SK-N-SH (cell line): Measurements from ENCODE around the gene CIB4.

Source experiments
- CHD2 ChIP-seq: fragments of 150-350 bp; IDR thresholded peaks from 2 replicates; pipeline ENCODE4 v1.6.1; 2018; ENCODE audit warnings: low read length; ENCODE audit not compliant: partially characterized antibody
- NFIC ChIP-seq: IDR thresholded peaks from 2 replicates; pipeline ENCODE4 v1.4.0; 2012; ENCODE audit warnings: borderline replicate concordance
- RAD21 ChIP-seq: IDR thresholded peaks from 2 replicates; pipeline ENCODE4 v1.6.1; 2012; ENCODE audit warnings: mild to moderate bottlenecking, low read length
- RCOR1 ChIP-seq: fragments of 150-350 bp; IDR thresholded peaks from 2 replicates; pipeline ENCODE4 v1.6.1; 2017; ENCODE audit warnings: antibody characterized with exemption, low read length
- RFX5 ChIP-seq: IDR thresholded peaks from 2 replicates; pipeline ENCODE4 v1.6.1; 2012; ENCODE audit warnings: mild to moderate bottlenecking, improper control_type of control experiment, low read length
- SMC3 ChIP-seq: IDR thresholded peaks from 2 replicates; pipeline ENCODE4 v1.6.1; 2012; ENCODE audit warnings: low read depth, low read length, improper control_type of control experiment
- TF ChIP-seq, protein P1 (sequence below): fragments of 150-350 bp; IDR thresholded peaks from 2 replicates; pipeline ENCODE4 v1.6.1; 2016; ENCODE audit warnings: mild to moderate bottlenecking, low read depth, low read length
- TF ChIP-seq, protein P2 (sequence below): fragments of 200-600 bp; sonication (generic); IDR thresholded peaks from 2 replicates; pipeline ENCODE4 v1.6.1; 2017; ENCODE audit warnings: antibody characterized with exemption, mild to moderate bottlenecking, moderate library complexity
- TF ChIP-seq, protein P3 (sequence below): IDR thresholded peaks from 2 replicates; pipeline ENCODE4 v1.4.0; 2012; ENCODE audit warnings: low read depth
- TF ChIP-seq, protein P4 (sequence below): IDR thresholded peaks from 2 replicates; pipeline ENCODE4 v1.4.0; 2012; ENCODE audit warnings: low read depth, borderline replicate concordance

DNA sequence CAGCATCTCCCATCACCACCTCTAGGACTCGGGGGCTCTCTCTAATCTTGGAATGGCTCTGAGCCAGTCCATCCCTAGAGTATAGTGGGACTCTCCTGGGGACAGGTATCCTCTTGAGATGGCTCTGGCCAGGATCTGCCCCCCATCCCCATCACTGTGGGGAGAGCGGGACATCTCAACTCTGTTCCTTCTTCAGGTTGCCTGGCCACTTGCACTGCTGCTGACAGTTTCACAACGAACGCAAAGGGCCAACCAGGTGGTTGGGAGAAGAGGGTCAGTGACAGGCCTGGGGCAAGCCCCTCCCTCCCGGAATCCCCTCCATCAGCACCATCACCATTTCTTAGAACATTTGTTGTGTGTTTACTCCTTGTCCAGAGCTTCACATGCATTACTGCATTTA, 62.6 kb downstream of the CIB4 start:
- TF ChIP-seq, protein P1, sequence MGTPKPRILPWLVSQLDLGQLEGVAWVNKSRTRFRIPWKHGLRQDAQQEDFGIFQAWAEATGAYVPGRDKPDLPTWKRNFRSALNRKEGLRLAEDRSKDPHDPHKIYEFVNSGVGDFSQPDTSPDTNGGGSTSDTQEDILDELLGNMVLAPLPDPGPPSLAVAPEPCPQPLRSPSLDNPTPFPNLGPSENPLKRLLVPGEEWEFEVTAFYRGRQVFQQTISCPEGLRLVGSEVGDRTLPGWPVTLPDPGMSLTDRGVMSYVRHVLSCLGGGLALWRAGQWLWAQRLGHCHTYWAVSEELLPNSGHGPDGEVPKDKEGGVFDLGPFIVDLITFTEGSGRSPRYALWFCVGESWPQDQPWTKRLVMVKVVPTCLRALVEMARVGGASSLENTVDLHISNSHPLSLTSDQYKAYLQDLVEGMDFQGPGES, result no peak
- TF ChIP-seq, protein P2, sequence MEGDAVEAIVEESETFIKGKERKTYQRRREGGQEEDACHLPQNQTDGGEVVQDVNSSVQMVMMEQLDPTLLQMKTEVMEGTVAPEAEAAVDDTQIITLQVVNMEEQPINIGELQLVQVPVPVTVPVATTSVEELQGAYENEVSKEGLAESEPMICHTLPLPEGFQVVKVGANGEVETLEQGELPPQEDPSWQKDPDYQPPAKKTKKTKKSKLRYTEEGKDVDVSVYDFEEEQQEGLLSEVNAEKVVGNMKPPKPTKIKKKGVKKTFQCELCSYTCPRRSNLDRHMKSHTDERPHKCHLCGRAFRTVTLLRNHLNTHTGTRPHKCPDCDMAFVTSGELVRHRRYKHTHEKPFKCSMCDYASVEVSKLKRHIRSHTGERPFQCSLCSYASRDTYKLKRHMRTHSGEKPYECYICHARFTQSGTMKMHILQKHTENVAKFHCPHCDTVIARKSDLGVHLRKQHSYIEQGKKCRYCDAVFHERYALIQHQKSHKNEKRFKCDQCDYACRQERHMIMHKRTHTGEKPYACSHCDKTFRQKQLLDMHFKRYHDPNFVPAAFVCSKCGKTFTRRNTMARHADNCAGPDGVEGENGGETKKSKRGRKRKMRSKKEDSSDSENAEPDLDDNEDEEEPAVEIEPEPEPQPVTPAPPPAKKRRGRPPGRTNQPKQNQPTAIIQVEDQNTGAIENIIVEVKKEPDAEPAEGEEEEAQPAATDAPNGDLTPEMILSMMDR, result no peak
- TF ChIP-seq NFIC, result no peak
- no peak for TF ChIP-seq RCOR1
- no peak for TF ChIP-seq RFX5
- no peak for TF ChIP-seq RAD21
- no peak for TF ChIP-seq CHD2
- TF ChIP-seq, protein P3, sequence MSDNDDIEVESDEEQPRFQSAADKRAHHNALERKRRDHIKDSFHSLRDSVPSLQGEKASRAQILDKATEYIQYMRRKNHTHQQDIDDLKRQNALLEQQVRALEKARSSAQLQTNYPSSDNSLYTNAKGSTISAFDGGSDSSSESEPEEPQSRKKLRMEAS, result no peak
- TF ChIP-seq, protein P4, sequence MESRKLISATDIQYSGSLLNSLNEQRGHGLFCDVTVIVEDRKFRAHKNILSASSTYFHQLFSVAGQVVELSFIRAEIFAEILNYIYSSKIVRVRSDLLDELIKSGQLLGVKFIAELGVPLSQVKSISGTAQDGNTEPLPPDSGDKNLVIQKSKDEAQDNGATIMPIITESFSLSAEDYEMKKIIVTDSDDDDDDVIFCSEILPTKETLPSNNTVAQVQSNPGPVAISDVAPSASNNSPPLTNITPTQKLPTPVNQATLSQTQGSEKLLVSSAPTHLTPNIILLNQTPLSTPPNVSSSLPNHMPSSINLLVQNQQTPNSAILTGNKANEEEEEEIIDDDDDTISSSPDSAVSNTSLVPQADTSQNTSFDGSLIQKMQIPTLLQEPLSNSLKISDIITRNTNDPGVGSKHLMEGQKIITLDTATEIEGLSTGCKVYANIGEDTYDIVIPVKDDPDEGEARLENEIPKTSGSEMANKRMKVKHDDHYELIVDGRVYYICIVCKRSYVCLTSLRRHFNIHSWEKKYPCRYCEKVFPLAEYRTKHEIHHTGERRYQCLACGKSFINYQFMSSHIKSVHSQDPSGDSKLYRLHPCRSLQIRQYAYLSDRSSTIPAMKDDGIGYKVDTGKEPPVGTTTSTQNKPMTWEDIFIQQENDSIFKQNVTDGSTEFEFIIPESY, result no peak
- TF ChIP-seq SMC3, result no peak
